Measurements from ENCODE around the gene SLC4A1. TPM values are rescaled to one million over a fixed set of nuclear protein-coding genes. Genes with fewer than 3 reads are reported as not detected.

The SLC4A1 gene
- total RNA-seq, 3 donors from 2014 or later (not counting 1 experiment from before 2014, with no cell fraction given): not detected

DNA sequence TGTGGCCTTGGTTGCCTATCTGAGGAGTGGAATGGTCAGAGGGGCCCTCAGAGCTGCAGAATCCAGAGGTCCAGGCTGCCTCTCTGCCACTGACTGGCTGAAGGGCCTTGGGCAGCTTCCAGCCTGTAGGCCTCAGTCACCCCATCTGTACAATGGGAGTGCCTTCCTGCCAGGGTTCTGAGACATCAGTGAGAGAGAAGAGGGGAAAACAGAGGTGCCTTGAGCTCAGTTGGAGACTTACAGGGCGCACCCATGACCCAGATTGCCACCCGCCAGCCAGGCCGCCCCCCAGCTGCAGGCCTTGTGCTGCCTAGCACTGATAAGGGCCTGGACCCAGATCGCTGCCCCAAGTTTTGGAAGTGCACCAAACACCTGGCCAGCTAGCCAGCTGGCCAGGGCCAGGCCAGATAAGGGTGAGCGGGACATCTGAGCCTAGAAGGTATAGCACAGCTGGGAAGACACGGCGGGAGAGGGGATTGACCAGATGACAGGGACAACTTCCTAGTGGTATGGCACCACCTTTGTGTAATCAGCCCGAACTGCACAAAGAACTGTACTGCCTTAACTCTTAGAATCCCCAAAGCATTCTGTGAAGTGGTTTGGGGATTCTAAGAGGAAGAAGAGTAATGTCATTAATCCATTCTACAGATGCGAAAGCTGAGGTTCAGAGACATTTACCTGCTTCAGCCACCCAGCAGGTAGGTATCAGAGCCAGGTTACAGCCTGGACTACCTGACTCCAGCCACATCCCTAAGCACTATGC, 1.4 kb downstream of the SLC4A1 start:
- intact Hi-C loops (cut with micrococcal nuclease): no loop called here

DNA sequence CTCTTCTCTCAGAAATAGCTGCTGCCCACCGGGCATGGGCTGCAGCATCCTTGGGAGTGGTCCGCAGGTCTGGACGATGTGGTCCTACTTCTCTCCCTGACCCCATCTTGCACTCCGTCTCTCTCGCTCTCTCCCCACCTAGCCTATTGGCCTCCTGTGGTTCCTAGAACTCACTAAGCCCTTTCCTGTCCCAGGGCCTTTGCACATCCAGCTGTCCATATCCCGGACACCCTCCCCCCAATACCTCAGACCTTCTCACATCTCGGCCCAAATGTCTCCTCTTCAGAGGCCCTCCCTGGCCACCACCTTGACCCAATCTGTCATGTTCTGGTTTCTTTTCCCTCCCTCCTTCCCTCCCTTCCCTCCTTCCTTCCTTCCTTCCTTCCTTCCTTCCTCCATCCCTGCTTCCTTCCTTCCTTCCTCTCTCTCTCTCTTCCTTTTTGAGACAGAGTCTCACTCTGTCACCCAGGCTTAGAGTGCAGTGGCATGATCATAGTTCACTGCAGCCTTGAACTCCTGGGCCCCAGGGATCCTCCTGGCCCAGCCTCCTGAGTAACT, 4.5 kb downstream of the SLC4A1 start:
- ATAC-seq: no peak

More for the DNA sequence above, 1.4 kb downstream of the SLC4A1 start:
- TF ChIP-seq, protein P1, sequence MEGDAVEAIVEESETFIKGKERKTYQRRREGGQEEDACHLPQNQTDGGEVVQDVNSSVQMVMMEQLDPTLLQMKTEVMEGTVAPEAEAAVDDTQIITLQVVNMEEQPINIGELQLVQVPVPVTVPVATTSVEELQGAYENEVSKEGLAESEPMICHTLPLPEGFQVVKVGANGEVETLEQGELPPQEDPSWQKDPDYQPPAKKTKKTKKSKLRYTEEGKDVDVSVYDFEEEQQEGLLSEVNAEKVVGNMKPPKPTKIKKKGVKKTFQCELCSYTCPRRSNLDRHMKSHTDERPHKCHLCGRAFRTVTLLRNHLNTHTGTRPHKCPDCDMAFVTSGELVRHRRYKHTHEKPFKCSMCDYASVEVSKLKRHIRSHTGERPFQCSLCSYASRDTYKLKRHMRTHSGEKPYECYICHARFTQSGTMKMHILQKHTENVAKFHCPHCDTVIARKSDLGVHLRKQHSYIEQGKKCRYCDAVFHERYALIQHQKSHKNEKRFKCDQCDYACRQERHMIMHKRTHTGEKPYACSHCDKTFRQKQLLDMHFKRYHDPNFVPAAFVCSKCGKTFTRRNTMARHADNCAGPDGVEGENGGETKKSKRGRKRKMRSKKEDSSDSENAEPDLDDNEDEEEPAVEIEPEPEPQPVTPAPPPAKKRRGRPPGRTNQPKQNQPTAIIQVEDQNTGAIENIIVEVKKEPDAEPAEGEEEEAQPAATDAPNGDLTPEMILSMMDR (IDR thresholded peaks at IDR 0.05): no peak
- no peak overlapping the region for H3K27ac Mint-ChIP-seq
- no peak overlapping the region for H3K27ac ChIP-seq (ENCODE audit: low read length)
- no peaks in the 10 kb centered on the region for H3K36me3 ChIP-seq (ENCODE audit: control insufficient read depth, insufficient read depth, low read length)
- H3K36me3 Mint-ChIP-seq: no peaks in the 10 kb centered on the region
- DNase-seq (no peak), ATAC-seq (no peak)
- H3K9me3 Mint-ChIP-seq: no peaks in the 10 kb centered on the region
- H3K4me1 ChIP-seq (ENCODE audit: control insufficient read depth, insufficient read depth, low read length): no peaks in the 10 kb centered on the region
- no peaks in the 10 kb centered on the region for H3K27me3 Mint-ChIP-seq (ENCODE audit: low read depth in 2 of 2)
- no peak overlapping the region for H3K4me3 Mint-ChIP-seq
- H3K9me3 ChIP-seq (ENCODE audit: control insufficient read depth, insufficient read depth, low read length): no peaks in the 10 kb centered on the region
- no peak overlapping the region for H3K4me3 ChIP-seq (ENCODE audit: low read length)
- WGBS (ENCODE audit: insufficient coverage): 90% methylated on average over 9 of the region's 9 CpGs
- no peaks in the 10 kb centered on the region for H3K27me3 ChIP-seq (ENCODE audit: control insufficient read depth, insufficient read depth, low read length)
- no peaks in the 10 kb centered on the region for H3K4me1 Mint-ChIP-seq

DNA sequence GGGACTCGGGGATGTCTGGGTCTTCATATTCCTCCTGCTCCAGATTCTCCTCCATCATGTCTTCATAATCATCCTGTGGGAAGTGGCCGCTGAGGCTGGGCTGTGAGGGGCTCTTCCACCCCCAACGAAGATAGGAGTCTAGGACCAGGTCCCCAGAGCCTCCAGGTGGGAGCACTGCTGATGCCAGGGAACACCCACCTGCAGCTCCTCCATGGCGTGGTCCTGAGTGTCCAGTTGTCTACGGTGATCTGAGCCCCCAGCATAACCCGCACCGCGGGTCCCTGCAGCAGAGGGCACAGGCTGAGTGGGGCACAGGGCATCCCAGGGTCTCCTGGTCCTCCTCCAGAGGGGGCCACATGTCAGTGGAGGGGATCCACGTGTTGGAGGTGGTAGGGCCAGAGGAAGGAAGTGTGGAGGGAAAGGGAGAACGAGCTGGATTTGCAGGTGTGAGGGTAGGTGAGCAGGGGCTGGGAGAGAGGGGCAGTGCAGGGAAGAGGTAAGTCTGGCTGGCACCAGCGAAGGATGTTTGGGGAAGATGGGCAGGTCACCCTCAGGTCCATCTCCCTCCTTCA, 5.2 kb downstream of the SLC4A1 start:
- Histone ChIP-seq H3K27me3 (ENCODE audit: control insufficient read depth, insufficient read depth, low read length) (no peaks in the 10 kb centered on the region), H3K27ac (ENCODE audit: low read length) (no peak overlapping the region), H3K9me3 (ENCODE audit: control insufficient read depth, insufficient read depth, low read length) (no peaks in the 10 kb centered on the region), H3K36me3 (ENCODE audit: control insufficient read depth, insufficient read depth, low read length) (no peaks in the 10 kb centered on the region), H3K4me1 (ENCODE audit: control insufficient read depth, insufficient read depth, low read length) (no peaks in the 10 kb centered on the region), H3K4me3 (ENCODE audit: low read length) (no peak overlapping the region)
- H3K27ac Mint-ChIP-seq: no peak overlapping the region
- WGBS (ENCODE audit: insufficient coverage): 77% methylated on average over 11 of the region's 11 CpGs
- DNase-seq (no peak), ATAC-seq (no peak)
- TF ChIP-seq, protein P1 (IDR thresholded peaks at IDR 0.05): no peak
- H3K4me1 Mint-ChIP-seq: no peaks in the 10 kb centered on the region
- H3K9me3 Mint-ChIP-seq: no peaks in the 10 kb centered on the region
- no peaks in the 10 kb centered on the region for H3K27me3 Mint-ChIP-seq (ENCODE audit: low read depth in 2 of 2)
- H3K36me3 Mint-ChIP-seq: no peaks in the 10 kb centered on the region
- intact Hi-C loops (cut with micrococcal nuclease): no loop called here
- H3K4me3 Mint-ChIP-seq: no peak overlapping the region

More for the DNA sequence above, 4.5 kb downstream of the SLC4A1 start:
- H3K27ac Mint-ChIP-seq: no peak overlapping the region
- Histone ChIP-seq H3K4me3 (ENCODE audit: low read length) (no peak overlapping the region), H3K36me3 (ENCODE audit: control insufficient read depth, insufficient read depth, low read length) (no peaks in the 10 kb centered on the region), H3K27ac (ENCODE audit: low read length) (no peak overlapping the region), H3K4me1 (ENCODE audit: control insufficient read depth, insufficient read depth, low read length) (no peaks in the 10 kb centered on the region), H3K9me3 (ENCODE audit: control insufficient read depth, insufficient read depth, low read length) (no peaks in the 10 kb centered on the region), H3K27me3 (ENCODE audit: control insufficient read depth, insufficient read depth, low read length) (no peaks in the 10 kb centered on the region)
- H3K9me3 Mint-ChIP-seq: no peaks in the 10 kb centered on the region
- no peaks in the 10 kb centered on the region for H3K36me3 Mint-ChIP-seq
- no peak for DNase-seq
- TF ChIP-seq, protein P1 (IDR thresholded peaks at IDR 0.05): no peak
- no peaks in the 10 kb centered on the region for H3K27me3 Mint-ChIP-seq (ENCODE audit: low read depth in 2 of 2)
- intact Hi-C loops (cut with micrococcal nuclease): no loop called here
- 95% methylated on average over 7 of the region's 7 CpGs for WGBS (ENCODE audit: insufficient coverage)
- no peaks in the 10 kb centered on the region for H3K4me1 Mint-ChIP-seq
- no peak overlapping the region for H3K4me3 Mint-ChIP-seq

Data from natural killer cell (primary cell).